A549 (cell line): Measurements from ENCODE around the gene VAT1. TPM values are rescaled to one million over a fixed set of nuclear protein-coding genes. Genes with fewer than 3 reads are reported as not detected.

Experiments used
- ATAC-seq, 2 experiments: fragments of 200-7000 bp in 1 of 2; fragments of >200 bp in 1 of 2; cut with Nextera tagmentation in 1 of 2; cut with Tn5 transposase in 1 of 2; 3 replicates each; pipeline versions ENCODE4 v1.8.0 to v1.9.1; 2018 to 2020; ENCODE audit warnings: mild to moderate bottlenecking in 1 of 2, moderate library complexity in 1 of 2
- CTCF ChIA-PET: fragments of 300-600 bp; sonication (Branson Sonifier 250); formaldehyde crosslinking; extraction: SDS; loops from one replicate; lab custom pipeline; 2021; ENCODE audit warnings: antibody characterized with exemption, inconsistent platforms; lab: Yijun Ruan, JAX
- POLR2A ChIA-PET: fragments of 350-600 bp; formaldehyde crosslinking; extraction: SDS; loops from one replicate; lab custom pipeline; 2021; ENCODE audit warnings: antibody characterized with exemption, inconsistent platforms; lab: Yijun Ruan, JAX
- DNase-seq, 2 experiments: peaks; one replicate each; pipeline versions ENCODE4 v3.0.0 to v3.0.0-alpha.2; 2011 to 2016; ENCODE audit warnings: low read depth in 1 of 2, low spot score in 1 of 2
- FAIRE-seq: peaks from 2 replicates; lab custom pipeline; 2011; peaks lifted over from hg19 to GRCh38; lab: Jason Lieb, UNC
- H3K27ac ChIP-seq, 2 experiments: fragments of >200 bp; sonication (Bioruptor Twin); formaldehyde crosslinking; 3 replicates each; pipeline ENCODE4 v1.5.1; 2016 to 2017
- H3K4me1 ChIP-seq: fragments of >200 bp; sonication (Bioruptor Twin); formaldehyde crosslinking; 3 replicates; pipeline ENCODE4 v1.6.1; 2016
- H3K4me2 ChIP-seq: fragments of >200 bp; sonication (Bioruptor Twin); formaldehyde crosslinking; 3 replicates; pipeline ENCODE4 v1.6.1; 2016
- H3K4me3 ChIP-seq: fragments of >200 bp; sonication (Bioruptor Twin); formaldehyde crosslinking; 3 replicates; pipeline ENCODE4 v1.5.1; 2016
- H3K9me3 ChIP-seq: fragments of >200 bp; sonication (Bioruptor Twin); formaldehyde crosslinking; 3 replicates; pipeline ENCODE4 v1.6.1; 2016
- ATOH8 ChIP-seq: fragments of 250-450 bp; sonication (Bioruptor Pico); IDR thresholded peaks from 2 replicates; pipeline ENCODE4 v1.5.0; 2020; ENCODE audit warnings: low read depth, mild to moderate bottlenecking, moderate library complexity
- BHLHE40 ChIP-seq: IDR thresholded peaks from 2 replicates; pipeline ENCODE4 v1.6.1; 2012; ENCODE audit warnings: low read depth, low read length, inconsistent platforms
- CHD4 ChIP-seq: fragments of 200-600 bp; sonication (generic); IDR thresholded peaks from 2 replicates; pipeline ENCODE4 v1.6.1; 2016; ENCODE audit warnings: antibody characterized with exemption, mild to moderate bottlenecking, borderline replicate concordance
- CTCF ChIP-seq: fragments of >200 bp; sonication (Bioruptor Twin); formaldehyde crosslinking; IDR thresholded peaks from 3 replicates; pipeline ENCODE4 v1.5.1; 2016
- EHF ChIP-seq: fragments of 250-450 bp; sonication (Bioruptor Pico); IDR thresholded peaks from 2 replicates; pipeline ENCODE4 v1.5.0; 2020; ENCODE audit warnings: mild to moderate bottlenecking
- EHMT2 ChIP-seq: fragments of 200-600 bp; sonication (generic); IDR thresholded peaks from 2 replicates; pipeline ENCODE4 v1.6.1; 2016; ENCODE audit warnings: antibody characterized with exemption, low read depth, mild to moderate bottlenecking, moderate library complexity
- ESRRA ChIP-seq: fragments of 150-350 bp; IDR thresholded peaks from 2 replicates; pipeline ENCODE4 v1.6.1; 2014; ENCODE audit warnings: mild to moderate bottlenecking, low read length, borderline replicate concordance
- FOSB ChIP-seq: fragments of 250-450 bp; sonication (Bioruptor Pico); IDR thresholded peaks from 2 replicates; pipeline ENCODE4 v1.5.0; 2020; ENCODE audit warnings: mild to moderate bottlenecking, moderate library complexity
- FOSL2 ChIP-seq, 2 experiments: fragments of 450-650 bp in 1 of 2; fragments of >200 bp in 1 of 2; sonication (Bioruptor Twin) in 1 of 2; formaldehyde crosslinking; IDR thresholded peaks; 2 replicates each; pipeline versions ENCODE4 v1.5.0 to v1.6.1; 2016 to 2020; ENCODE audit warnings: mild to moderate bottlenecking in 1 of 2, moderate library complexity in 1 of 2
- FOXS1 ChIP-seq: fragments of 250-450 bp; sonication (Bioruptor Pico); IDR thresholded peaks from 2 replicates; pipeline ENCODE4 v1.5.0; 2020; ENCODE audit warnings: mild to moderate bottlenecking, moderate library complexity
- GATA3 ChIP-seq: IDR thresholded peaks from 2 replicates; pipeline ENCODE4 v1.6.1; 2012; ENCODE audit warnings: borderline replicate concordance
- HEYL ChIP-seq: fragments of 250-450 bp; sonication (Bioruptor Pico); IDR thresholded peaks from 2 replicates; pipeline ENCODE4 v1.8.0; 2021; ENCODE audit warnings: mild to moderate bottlenecking, moderate library complexity
- HOXA7 ChIP-seq: fragments of 250-450 bp; sonication (Bioruptor Pico); IDR thresholded peaks from 2 replicates; pipeline ENCODE4 v1.5.0; 2020; ENCODE audit warnings: mild to moderate bottlenecking, moderate library complexity
- HOXB13 ChIP-seq: fragments of 250-450 bp; sonication (Bioruptor Pico); IDR thresholded peaks from 2 replicates; pipeline ENCODE4 v1.5.0; 2020; ENCODE audit warnings: low read depth, mild to moderate bottlenecking, moderate library complexity
- HOXB5 ChIP-seq: fragments of 250-450 bp; sonication (Bioruptor Pico); IDR thresholded peaks from 2 replicates; pipeline ENCODE4 v1.5.0; 2020; ENCODE audit warnings: mild to moderate bottlenecking, moderate library complexity
- JUN ChIP-seq, 2 experiments: fragments of >200 bp; sonication (Bioruptor Twin); formaldehyde crosslinking; IDR thresholded peaks; 2 replicates in 1 of 2; 3 replicates in 1 of 2; pipeline ENCODE4 v1.6.1; 2016 to 2017
- KDM5A ChIP-seq: fragments of 200-600 bp; sonication (generic); IDR thresholded peaks from 2 replicates; pipeline ENCODE4 v1.6.1; 2016; ENCODE audit warnings: antibody characterized with exemption, mild to moderate bottlenecking
- MYC ChIP-seq: IDR thresholded peaks from 2 replicates; pipeline ENCODE4 v1.6.1; 2012; ENCODE audit warnings: mild to moderate bottlenecking, inconsistent platforms, low read length, improper control_type of control experiment, borderline replicate concordance
- NFE2L2 ChIP-seq: fragments of 150-350 bp; conservative IDR thresholded peaks from 2 replicates; pipeline ENCODE4 v1.6.1; 2014; ENCODE audit warnings: low read length
- NR3C1 ChIP-seq: fragments of >200 bp; sonication (Bioruptor Twin); formaldehyde crosslinking; IDR thresholded peaks from 3 replicates; pipeline ENCODE4 v1.6.1; 2017
- RNF2 ChIP-seq: fragments of 200-600 bp; sonication (generic); IDR thresholded peaks from 2 replicates; pipeline ENCODE4 v1.6.1; 2016; ENCODE audit warnings: low read depth, mild to moderate bottlenecking, antibody characterized with exemption, moderate library complexity, borderline replicate concordance
- SMC3 ChIP-seq: fragments of >200 bp; sonication (Bioruptor Twin); formaldehyde crosslinking; IDR thresholded peaks from 3 replicates; pipeline ENCODE4 v1.6.1; 2018; ENCODE audit warnings: inconsistent platforms
- TFCP2L1 ChIP-seq: fragments of 250-450 bp; sonication (Bioruptor Pico); IDR thresholded peaks from 2 replicates; pipeline ENCODE4 v1.5.0; 2021; ENCODE audit warnings: mild to moderate bottlenecking
- ZC3H11A ChIP-seq: fragments of 450-650 bp; IDR thresholded peaks from 2 replicates; pipeline ENCODE4 v1.6.1; 2014; ENCODE audit warnings: antibody characterized with exemption, mild to moderate bottlenecking
- ZFP36 ChIP-seq: fragments of 450-650 bp; IDR thresholded peaks from 2 replicates; pipeline ENCODE4 v1.6.1; 2014; ENCODE audit warnings: borderline replicate concordance; ENCODE audit not compliant: partially characterized antibody
- ZSCAN20 ChIP-seq: fragments of 250-450 bp; sonication (Bioruptor Pico); IDR thresholded peaks from 2 replicates; pipeline ENCODE4 v1.8.0; 2022; ENCODE audit warnings: mild to moderate bottlenecking, moderate library complexity
- WGBS: methylation state at CpG from one replicate; pipeline ENCODE4 v1.1.6; 2017; ENCODE audit errors: missing lambda C conversion rate; 5-methylcytosine and 5-hydroxymethylcytosine counted together
- polyA plus RNA-seq, 4 experiments: library from polyadenylated mRNA; depleted of rRNA in 3 of 4; stranded (reverse); fragments of >200 nt; fragmentation: RNase III in 1 of 4; extraction: RNeasy Plus Mini Kit Qiagen cat#74134 plus additional on column Dnase treatment in 1 of 4; gene quantifications; 2 replicates in 3 of 4; 3 replicates in 1 of 4; pipeline ENCODE4 v1.2.3, GENCODE V29; 2011 to 2017
- TF ChIP-seq, protein P1 (sequence below): fragments of 250-450 bp; sonication (Bioruptor Pico); IDR thresholded peaks from 2 replicates; pipeline ENCODE4 v1.5.0; 2021; ENCODE audit warnings: mild to moderate bottlenecking, moderate library complexity, borderline replicate concordance
- TF ChIP-seq, protein P2 (sequence below): fragments of 200-600 bp; sonication (generic); IDR thresholded peaks from 2 replicates; pipeline ENCODE4 v1.6.1; 2016; ENCODE audit warnings: antibody characterized with exemption, mild to moderate bottlenecking, moderate library complexity

The VAT1 gene
- polyA plus RNA-seq, 2 of the 4 experiments (the other 2 are of a cell fraction) = 153 to 167 TPM

- H3K9me3 ChIP-seq = no peaks in the 10 kb centered on the region
- FAIRE-seq (no peak), ATAC-seq (no peak)
- no peak overlapping the region for H3K4me3 ChIP-seq
- CTCF ChIA-PET = interaction anchor here (0.8 to 1.1 kb wide), 2 partner anchors 12 to 239 kb away, joined by 3 read pairs; no protein-coding TSS in a partner anchor
- H3K4me2 ChIP-seq = no peak overlapping the region
- TF ChIP-seq EHF (CRISPR knock-in tag) (no peak), SMC3 (no peak), KDM5A (no peak), GATA3 (no peak), ZSCAN20 (no peak), CHD4 (no peak), ATOH8 (CRISPR knock-in tag) (no peak), MYC (no peak), ZFP36 (no peak), HOXB5 (CRISPR knock-in tag) (no peak), HOXA7 (CRISPR knock-in tag) (no peak), BHLHE40 (no peak), TFCP2L1 (CRISPR knock-in tag) (no peak), NR3C1 (no peak)
- TF ChIP-seq, protein P1, sequence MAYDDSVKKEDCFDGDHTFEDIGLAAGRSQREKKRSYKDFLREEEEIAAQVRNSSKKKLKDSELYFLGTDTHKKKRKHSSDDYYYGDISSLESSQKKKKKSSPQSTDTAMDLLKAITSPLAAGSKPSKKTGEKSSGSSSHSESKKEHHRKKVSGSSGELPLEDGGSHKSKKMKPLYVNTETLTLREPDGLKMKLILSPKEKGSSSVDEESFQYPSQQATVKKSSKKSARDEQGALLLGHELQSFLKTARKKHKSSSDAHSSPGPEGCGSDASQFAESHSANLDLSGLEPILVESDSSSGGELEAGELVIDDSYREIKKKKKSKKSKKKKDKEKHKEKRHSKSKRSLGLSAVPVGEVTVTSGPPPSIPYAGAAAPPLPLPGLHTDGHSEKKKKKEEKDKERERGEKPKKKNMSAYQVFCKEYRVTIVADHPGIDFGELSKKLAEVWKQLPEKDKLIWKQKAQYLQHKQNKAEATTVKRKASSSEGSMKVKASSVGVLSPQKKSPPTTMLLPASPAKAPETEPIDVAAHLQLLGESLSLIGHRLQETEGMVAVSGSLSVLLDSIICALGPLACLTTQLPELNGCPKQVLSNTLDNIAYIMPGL (CRISPR knock-in tag) = no peak
- TF ChIP-seq, protein P2, sequence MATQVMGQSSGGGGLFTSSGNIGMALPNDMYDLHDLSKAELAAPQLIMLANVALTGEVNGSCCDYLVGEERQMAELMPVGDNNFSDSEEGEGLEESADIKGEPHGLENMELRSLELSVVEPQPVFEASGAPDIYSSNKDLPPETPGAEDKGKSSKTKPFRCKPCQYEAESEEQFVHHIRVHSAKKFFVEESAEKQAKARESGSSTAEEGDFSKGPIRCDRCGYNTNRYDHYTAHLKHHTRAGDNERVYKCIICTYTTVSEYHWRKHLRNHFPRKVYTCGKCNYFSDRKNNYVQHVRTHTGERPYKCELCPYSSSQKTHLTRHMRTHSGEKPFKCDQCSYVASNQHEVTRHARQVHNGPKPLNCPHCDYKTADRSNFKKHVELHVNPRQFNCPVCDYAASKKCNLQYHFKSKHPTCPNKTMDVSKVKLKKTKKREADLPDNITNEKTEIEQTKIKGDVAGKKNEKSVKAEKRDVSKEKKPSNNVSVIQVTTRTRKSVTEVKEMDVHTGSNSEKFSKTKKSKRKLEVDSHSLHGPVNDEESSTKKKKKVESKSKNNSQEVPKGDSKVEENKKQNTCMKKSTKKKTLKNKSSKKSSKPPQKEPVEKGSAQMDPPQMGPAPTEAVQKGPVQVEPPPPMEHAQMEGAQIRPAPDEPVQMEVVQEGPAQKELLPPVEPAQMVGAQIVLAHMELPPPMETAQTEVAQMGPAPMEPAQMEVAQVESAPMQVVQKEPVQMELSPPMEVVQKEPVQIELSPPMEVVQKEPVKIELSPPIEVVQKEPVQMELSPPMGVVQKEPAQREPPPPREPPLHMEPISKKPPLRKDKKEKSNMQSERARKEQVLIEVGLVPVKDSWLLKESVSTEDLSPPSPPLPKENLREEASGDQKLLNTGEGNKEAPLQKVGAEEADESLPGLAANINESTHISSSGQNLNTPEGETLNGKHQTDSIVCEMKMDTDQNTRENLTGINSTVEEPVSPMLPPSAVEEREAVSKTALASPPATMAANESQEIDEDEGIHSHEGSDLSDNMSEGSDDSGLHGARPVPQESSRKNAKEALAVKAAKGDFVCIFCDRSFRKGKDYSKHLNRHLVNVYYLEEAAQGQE = no peak
- TF ChIP-seq, all 56 proteins: peak for 0
- POLR2A ChIA-PET = no interaction called here
- no peak overlapping the region for H3K27ac ChIP-seq
- H3K4me1 ChIP-seq = peaks cover 9% of the 10 kb centered on the region; the same call in 1 of the 3 replicates
- DNase-seq = no peak
- WGBS = 53% methylated on average over 1 of the region's 1 CpG
These were observed 48.7 kb upstream of the VAT1 start for GRCh38 chr17:43070872-43071271.

DNA sequence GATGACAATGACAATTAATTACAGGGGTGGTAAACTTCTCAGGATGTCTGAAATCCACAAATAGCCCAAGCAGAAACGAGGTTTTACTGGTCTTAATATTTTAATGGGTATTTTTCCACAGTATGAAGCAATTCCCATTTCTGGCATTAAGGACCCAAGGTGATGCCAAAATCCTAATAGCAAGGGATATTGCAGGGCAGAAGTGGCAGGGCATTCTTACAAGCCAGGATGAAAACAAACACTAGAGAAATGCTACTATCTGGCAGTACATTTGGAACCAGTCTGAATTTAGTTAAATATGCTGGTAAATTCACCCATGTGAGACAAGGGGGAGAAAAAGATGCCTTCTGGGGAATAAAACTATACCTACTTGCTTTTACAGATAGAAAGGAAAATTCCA is 48.1 kb upstream of the VAT1 start:
- Histone ChIP-seq H3K27ac (no peak overlapping the region), H3K9me3 (no peaks in the 10 kb centered on the region), H3K4me2 (no peak overlapping the region), H3K4me1 (peaks cover 9% of the 10 kb centered on the region; the same call in 1 of the 3 replicates), H3K4me3 (no peak overlapping the region)
- ChIA-PET CTCF (interaction anchor here (1.1 kb wide), 1 partner anchor 240 kb away, joined by 3 read pairs; no protein-coding TSS in a partner anchor), POLR2A (no interaction called here)
- no peak for FAIRE-seq
- WGBS = 70% methylated on average over 1 of the region's 1 CpG
- DNase-seq = no peak
- ATAC-seq = no peak
- no peak for TF ChIP-seq HOXB13 (CRISPR knock-in tag)
- TF ChIP-seq HOXA7 (CRISPR knock-in tag) = no peak
- TF ChIP-seq HEYL = no peak
- no peak for TF ChIP-seq NFE2L2
- TF ChIP-seq HOXB5 (CRISPR knock-in tag) = no peak
- TF ChIP-seq NR3C1 = no peak
- no peak for TF ChIP-seq JUN (IDR thresholded peaks at IDR 0.05)
- TF ChIP-seq, protein P1 (CRISPR knock-in tag) = no peak
- no peak for TF ChIP-seq CHD4
- no peak for TF ChIP-seq FOSB
- no peak for TF ChIP-seq EHMT2
- no peak for TF ChIP-seq RNF2
- no peak for TF ChIP-seq FOSL2 (IDR thresholded peaks at IDR 0.05)
- no peak for TF ChIP-seq FOSL2 (CRISPR knock-in tag; IDR thresholded peaks at IDR 0.05)
- TF ChIP-seq CTCF = no peak
- TF ChIP-seq FOXS1 (CRISPR knock-in tag) = no peak
- TF ChIP-seq ESRRA = no peak
- TF ChIP-seq ZC3H11A = no peak
